GM19397 (cell line): Measurements from ENCODE around the gene NDUFB2.
"Not testable (repeated sequence)": the region's sequence is repeated elsewhere in the genome, so short reads cannot be mapped to it uniquely, and the experiment has no call there.

Experiments used
- ATAC-seq: cut with Tn5 transposase; IDR thresholded peaks from one replicate; pipeline ENCODE4 v1.9.1; 2021; ENCODE audit warnings: mild to moderate bottlenecking, moderate library complexity; ENCODE audit not compliant: unreplicated experiment

NDUFB2 gene

DNA sequence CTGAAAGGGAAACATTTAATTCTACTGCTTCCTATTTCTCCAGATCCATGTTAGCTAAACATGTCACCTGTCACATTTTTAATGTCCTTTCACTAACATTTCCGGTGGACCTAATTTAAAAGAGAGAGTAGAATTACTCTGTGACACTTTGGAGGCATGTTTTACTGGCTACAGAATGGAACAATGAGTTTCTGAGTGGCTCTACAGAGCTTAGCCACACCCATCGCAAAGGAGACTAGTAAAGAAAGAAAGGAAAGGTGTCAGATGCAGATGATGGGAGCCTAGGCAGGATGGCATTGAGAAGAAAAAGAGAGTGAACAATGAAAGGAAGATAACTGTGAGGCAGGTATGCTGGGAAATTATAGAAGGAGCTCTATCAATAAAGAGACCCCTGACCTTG lies 35.9 kb downstream of the NDUFB2 start:
- ATAC-seq = no peak

DNA sequence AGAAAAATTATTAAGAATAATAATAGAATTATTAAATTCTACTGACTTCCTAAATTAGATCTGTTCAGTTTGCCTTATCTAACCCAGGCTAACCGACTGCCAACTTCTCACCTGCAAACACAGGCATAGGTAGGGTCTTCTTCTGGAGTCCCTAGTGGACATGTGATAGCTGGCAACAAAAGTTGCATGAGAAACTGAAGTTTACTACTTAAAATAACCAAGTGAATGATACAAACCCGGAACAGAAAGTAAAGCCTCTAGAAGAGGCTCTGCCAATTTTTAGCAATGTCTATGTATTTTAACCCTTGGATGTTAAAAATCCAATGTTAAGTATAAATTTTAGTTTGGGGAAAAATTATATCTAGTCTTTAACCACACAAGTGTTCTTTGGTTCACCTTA lies 37.6 kb downstream of the NDUFB2 start:
- ATAC-seq = no peak

DNA sequence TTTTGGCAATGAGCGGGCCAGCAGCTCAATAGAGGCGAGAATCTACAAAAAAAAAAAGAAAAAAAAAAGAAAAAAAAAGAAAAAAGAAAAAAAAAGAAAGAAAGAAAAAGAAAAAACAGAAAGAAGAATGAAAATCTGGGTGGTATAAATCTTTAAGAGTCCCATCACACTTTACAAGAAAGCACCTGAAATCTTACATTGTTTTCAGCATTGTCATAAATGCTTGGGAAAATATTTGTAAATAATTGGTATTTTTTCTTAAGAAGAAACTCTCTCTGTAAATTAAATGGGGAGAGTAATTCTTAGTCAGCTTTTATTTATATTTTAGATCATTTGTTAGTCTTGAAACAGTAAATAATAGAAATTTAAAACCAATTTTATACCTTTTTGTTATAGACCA lies 38.2 kb downstream of the NDUFB2 start:
- no peak for ATAC-seq

DNA sequence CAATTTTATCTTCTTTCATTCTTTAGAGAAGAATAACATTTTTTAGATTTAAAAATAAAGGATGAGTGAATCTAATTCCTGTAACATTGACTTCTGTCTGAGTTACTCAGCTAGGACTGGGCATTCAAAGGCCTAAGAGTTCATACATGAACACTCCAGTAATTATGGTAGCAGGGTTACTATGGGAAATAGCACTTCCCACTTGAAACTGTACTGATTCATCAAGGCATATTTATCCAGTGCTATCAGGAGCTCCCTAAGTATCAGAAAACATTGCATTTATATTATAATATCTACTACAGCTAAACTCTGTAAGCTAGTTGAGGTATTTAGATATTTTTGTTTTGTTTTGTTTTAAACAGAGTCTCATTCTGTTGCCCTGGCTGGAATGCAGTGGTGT lies 41.8 kb downstream of the NDUFB2 start:
- ATAC-seq = no peak

DNA sequence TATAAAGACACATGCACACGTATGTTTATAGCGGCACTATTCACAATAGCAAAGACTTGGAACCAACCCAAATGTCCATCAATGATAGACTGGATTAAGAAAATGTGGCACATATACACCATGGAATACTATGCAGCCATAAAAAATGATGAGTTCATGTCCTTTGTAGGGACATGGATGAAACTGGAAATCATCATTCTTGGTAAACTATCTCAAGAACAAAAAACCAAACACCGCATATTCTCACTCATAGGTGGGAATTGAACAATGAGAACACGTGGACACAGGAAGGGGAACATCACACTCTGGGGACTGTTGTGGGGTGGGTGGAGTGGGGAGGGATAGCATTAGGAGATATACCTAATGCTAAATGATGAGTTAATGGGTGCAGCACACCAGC lies 46.7 kb downstream of the NDUFB2 start:
- not testable (repeated sequence) for ATAC-seq

DNA sequence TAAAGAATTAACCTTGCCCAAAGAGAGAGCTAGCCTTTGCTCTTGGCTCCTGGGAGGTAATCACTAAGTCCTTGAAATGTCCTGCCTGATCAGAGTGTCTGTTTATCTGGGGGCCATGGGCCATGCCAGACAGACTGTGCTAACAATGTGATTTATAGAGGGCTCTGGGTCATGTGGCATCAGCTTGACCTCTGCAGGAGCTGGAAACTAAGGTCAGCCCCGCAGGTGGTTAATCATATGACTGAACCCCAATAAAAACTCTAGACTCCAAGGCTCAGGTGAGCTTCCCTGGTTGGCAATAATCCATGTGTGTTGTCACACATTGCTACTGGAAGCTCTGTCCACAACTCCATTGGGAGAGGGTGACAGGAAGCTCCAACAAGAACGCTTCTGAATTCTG lies 47.5 kb downstream of the NDUFB2 start:
- ATAC-seq = no peak

DNA sequence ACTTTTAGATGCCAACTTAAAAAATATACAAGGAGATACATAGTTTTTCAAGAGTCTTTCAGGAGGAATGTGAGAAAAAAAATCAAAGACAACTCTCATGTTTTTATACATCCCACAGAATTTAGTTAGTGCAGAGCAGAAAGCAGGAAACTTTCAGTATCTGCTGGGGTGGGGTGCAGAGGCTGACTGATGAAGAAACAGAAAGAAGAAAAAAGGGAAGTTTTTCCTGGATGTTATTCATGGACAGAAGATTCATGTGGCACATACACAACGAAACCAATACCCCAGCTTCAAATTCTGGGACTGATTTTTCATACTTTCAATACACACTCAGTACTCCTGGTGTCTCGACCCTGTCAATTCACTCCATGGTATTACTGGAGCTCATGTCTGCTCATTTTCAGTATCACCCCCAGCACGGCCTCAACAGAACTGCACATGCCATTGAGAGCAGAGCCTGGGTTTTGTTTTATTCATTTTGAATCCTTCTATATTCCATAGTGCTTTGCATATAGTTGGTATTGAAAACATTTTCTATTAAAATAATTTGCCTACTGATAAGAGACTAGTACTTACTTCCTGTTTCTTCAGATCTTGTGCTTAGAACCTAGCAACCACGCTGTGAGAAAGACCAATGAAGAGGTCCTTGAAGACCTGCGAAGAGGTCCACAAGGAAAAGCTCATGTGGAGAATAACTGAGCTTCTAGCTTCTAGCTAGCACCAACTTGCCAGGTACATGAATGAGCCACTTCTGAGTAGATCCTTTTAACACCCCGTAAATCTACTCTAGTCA lies 49.0 kb downstream of the NDUFB2 start:
- no peak for ATAC-seq

DNA sequence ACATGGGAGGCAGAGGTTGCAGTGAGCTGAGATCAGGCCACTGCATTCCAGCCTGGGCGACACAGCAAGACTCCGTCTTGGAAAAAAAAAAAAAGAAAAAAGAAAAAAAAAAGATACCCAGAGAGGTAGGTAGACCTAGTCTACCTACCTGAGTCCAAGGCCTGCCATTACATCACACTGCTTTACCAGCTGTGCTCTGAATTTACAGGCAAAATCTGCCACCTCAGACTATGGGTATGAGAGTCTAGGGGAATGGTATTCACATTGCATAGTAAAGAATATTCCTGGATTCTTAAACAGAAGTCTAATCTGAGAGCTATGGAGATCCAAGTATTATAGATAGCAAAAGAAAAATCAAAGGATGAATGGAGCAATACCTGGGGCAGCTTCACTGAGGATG lies 50.2 kb downstream of the NDUFB2 start:
- ATAC-seq = no peak

DNA sequence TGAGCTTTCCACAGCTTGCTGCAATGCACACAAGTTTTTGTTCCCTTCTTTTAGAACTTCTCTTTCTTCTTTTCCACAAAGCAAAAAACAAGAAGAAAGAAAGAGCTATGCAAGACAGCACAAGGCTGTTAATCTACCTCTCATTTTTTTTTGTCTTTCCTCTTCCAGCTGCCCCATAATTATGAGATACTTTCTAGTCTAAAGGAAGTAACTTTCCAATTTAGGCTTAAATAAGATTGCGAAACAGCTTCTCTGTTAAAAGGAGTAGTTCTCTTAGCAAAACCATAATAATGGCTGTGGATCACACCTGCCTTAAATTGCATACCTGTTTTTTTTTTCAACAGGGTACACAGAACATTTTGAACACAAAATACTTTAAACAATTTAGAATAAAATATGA lies 56.0 kb downstream of the NDUFB2 start:
- no peak for ATAC-seq

DNA sequence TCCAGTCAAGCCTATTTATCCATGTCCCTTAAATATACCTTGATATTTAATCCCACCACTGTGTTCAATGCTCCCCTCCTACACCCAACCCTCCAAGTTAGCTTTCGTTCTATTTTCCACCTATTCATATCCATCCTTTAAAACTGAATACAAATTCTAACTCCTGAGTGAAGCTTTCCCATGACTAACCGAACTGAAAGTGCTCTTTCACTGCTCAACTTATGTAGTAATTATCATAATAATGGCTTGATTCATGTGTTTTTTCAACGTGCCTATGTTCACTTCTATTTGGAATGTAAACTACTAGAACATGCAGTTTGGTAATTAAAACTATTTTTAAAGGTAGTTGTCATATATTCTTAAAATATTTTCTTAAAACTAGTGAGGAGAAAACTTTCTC lies 58.0 kb downstream of the NDUFB2 start:
- no peak for ATAC-seq
